Retinal pigment epithelial cell (primary cell): ENCODE measurements around the gene NCLN.

Experiments used
- DNase-seq: peaks from one replicate; pipeline ENCODE4 v3.0.0-alpha.2; 2010; ENCODE audit warnings: low read depth
- H3K4me3 ChIP-seq: 2 replicates; pipeline ENCODE4 v1.5.1; 2011; ENCODE audit warnings: mild to moderate bottlenecking, low read length, control low read depth, moderate library complexity
- TF ChIP-seq, protein P1 (sequence below): conservative IDR thresholded peaks from 2 replicates; pipeline ENCODE4 v1.5.1; 2011; ENCODE audit warnings: low read depth, low read length, control low read depth, inconsistent platforms

NCLN gene

DNA sequence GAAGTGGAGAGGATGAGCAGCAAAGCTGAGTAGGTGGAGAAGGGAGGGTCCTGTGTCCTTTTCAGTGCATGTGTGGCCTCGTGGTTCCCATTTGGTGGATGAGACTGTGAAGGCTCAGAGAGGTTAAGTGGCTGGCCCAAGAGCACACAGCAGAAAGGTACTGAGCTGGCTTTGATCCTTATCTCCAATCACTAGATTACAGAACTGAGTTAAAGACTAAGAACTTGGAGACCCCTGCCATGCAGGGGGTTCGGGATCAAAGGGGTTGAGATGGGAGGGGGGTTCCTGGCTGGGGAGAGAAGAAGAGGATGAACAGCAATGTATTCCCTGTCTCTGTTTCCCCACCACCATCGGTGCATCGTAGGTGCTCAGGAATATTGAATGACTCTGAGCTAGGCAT, 50.5 kb downstream of the NCLN start:
- no peak overlapping the region for H3K4me3 ChIP-seq
- DNase-seq: no peak
- TF ChIP-seq, protein P1, sequence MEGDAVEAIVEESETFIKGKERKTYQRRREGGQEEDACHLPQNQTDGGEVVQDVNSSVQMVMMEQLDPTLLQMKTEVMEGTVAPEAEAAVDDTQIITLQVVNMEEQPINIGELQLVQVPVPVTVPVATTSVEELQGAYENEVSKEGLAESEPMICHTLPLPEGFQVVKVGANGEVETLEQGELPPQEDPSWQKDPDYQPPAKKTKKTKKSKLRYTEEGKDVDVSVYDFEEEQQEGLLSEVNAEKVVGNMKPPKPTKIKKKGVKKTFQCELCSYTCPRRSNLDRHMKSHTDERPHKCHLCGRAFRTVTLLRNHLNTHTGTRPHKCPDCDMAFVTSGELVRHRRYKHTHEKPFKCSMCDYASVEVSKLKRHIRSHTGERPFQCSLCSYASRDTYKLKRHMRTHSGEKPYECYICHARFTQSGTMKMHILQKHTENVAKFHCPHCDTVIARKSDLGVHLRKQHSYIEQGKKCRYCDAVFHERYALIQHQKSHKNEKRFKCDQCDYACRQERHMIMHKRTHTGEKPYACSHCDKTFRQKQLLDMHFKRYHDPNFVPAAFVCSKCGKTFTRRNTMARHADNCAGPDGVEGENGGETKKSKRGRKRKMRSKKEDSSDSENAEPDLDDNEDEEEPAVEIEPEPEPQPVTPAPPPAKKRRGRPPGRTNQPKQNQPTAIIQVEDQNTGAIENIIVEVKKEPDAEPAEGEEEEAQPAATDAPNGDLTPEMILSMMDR: no peak

DNA sequence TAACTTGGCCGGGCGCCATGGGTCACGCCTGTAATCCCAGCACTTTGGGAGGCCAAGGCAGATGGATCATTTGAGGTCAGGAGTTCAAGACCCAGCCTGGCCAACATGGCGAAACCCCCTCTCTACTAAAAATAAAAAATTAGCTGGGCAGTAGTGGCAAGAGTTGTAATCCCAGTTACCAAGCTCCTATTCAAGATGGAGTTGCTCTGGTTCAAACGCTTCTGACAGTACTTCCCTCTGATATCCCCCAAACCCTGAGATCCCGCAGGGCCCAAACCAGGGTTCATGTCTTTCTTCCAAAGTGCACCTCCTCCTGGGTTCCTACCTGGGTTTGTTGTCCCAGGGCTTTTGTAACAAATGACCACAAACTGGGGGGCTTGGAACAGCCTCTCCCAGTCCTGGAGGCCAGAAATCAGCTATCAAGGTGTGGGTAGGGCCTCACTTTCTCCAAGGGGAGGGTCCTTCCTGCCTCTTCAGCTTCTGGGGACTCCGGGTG, 52.4 kb downstream of the NCLN start:
- TF ChIP-seq, protein P1: no peak

DNA sequence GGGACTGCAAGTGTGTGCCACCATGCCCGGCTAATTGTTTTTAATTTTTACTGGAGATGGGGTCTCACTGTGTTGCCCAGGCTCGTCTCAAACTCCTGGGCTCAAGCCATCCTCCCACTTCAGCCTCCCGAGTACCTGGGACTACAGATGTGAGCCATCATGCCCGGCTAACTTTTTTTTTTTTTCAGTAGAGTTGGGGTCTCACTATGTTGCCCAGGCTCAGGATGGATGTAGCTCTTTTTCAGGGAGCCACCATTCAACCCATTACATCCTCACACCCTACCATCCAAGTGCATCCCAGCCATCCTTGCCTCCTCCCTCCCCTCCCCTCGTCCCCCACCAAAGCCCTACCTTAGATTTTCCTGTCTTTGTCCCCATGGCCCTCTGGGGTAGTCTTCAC, 53.6 kb downstream of the NCLN start:
- TF ChIP-seq, protein P1: no peak
- DNase-seq: no peak
- H3K4me3 ChIP-seq: no peak overlapping the region

More for the DNA sequence above, 52.4 kb downstream of the NCLN start:
- no peak for DNase-seq
- no peak overlapping the region for H3K4me3 ChIP-seq

DNA sequence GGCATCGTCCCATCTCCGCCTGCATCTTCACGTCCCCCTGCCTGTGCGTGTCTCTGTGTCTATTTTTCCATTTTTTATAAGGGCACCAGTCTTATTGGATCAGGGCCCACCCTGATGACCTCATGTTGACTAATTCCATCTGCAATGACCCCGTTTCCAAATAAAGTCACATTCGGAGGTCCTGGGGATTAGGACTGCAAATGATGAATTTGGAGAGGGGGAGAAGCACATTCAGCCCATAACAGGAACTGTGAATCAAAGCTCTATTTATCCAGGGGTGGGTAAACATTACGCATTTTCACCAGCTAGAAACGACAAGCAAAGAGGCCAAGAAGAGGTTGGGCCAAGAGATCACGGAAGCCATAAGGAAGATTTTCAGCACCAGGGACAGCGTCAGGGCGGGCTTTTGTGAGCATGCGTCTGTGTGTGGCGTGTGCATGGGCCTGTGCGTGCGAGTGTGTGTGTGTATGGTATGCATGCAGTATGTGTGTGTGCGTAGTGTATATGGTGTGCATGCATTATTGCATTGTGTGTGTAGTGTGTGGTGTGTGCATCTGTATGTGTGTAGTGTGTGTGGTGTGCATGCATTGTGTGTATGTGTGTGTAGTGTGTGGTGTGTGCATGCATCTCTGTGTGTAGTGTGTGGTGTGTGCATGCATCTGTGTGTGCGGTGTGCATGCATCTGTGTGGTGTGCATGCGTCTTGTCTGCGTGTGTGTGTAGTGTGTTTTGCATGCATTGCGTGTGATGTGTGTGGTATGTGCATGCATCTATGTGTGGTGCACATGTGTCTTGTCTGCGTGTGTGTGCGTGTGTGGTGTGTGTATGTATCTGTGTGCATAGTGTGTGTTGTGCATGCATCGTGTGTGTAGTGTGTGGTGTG, 58.3 kb downstream of the NCLN start:
- no peak for DNase-seq
- TF ChIP-seq, protein P1: no peak
- H3K4me3 ChIP-seq: no peak overlapping the region

DNA sequence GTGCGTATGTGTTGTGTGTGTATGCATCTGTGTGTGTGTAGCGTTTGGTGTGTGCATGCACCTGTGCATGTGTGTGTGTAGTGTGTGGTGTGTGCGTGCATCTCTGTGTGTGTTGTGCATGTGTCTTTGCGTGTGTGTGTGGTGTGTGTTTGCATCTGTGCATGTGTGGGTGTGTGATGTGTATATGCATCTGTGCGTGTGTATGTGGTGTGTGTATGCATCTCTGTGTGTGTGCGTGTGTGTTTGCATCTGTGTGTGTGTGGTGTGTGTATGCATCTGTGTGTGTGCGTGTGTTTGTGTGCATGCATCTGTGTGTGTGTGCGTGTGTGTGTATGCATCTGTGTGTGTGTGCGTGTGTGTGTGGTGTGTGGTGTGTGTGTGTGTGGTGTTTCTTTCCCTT, 59.3 kb downstream of the NCLN start:
- no peak for DNase-seq
- no peak overlapping the region for H3K4me3 ChIP-seq
- TF ChIP-seq, protein P1: no peak

DNA sequence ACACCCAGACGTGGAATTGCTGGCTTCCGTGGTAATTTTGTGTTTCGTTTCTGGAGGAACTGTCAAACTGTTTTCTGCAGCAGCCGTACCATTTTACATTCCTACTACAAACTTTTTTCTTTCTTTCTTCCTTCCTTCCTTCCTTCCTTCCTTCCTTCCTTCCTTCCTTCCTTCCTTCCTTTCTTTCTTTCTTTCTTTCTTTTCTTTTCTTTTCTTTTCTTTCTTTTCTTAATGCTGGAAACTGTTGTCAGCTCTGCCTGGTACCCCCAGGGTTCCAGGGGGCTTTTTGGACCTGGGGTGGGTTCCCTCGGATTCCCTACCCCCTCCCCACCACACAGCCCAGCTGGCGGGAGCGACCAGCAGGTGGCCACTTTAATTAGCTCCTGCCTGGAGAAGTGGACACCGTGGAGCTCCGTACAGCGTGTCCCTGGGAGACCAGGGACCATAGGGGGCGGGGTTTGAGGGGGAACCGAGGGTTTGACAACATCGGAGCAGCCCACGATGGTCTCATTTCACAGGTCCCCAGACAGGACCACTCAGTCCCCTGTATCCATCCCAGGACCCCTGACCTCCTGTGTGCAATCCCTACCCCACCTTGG, 63.1 kb downstream of the NCLN start:
- no peak overlapping the region for H3K4me3 ChIP-seq
- DNase-seq: no peak
- TF ChIP-seq, protein P1: no peak

DNA sequence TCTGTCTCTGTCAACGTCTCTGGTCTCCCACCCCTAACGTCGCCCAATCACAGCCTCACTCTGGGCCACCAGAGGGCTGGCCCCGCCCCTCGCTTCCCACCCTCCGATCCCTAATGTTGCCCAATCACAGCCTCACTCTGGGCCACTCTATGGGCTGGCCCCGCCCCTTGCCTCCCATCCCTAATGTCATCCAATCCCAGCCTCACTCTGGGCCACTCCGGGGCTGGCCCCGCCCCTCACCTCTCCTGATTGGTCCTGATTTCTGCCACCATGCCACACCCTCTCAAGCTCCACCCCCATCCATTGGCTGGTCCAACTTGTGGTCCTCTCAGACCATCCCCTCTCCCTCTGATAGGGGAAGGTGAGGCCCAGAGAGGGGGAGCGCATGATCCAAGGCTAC, 63.7 kb downstream of the NCLN start:
- TF ChIP-seq, protein P1: no peak
- no peak for DNase-seq
- no peak overlapping the region for H3K4me3 ChIP-seq
